Subcutaneous adipose tissue (tissue), 4 donors: ENCODE measurements around the gene THBS2. TPM values are rescaled to one million over a fixed set of nuclear protein-coding genes. Genes with fewer than 3 reads are reported as not detected.

Source experiments
- CTCF ChIP-seq: fragments of 450-650 bp; IDR thresholded peaks from one replicate; pipeline ENCODE4 v1.5.1; 2016; ENCODE audit warnings: low read depth, mild to moderate bottlenecking, control low read depth, antibody characterized with exemption, moderate library complexity
- total RNA-seq, 4 donors: library from RNA; depleted of rRNA; stranded (reverse); fragments of >200 nt; gene quantifications; one replicate each; pipeline ENCODE4 v1.1.0, GENCODE V29; 2016

Gene THBS2
- total RNA-seq, 4 donors from 2014 or later = 43.5 to 97.0 (median 89.0) TPM

- no peak for TF ChIP-seq CTCF
Observed at GRCh38 chr6:169234634-169235033, 19.0 kb downstream of the THBS2 start.

GRCh38 chr6:169233832-169234231, 19.8 kb downstream of the THBS2 start:
- no peak for TF ChIP-seq CTCF

- TF ChIP-seq CTCF = no peak
Observed at GRCh38 chr6:169233181-169233580, 20.5 kb downstream of the THBS2 start.

GRCh38 chr6:169232507-169232931, 21.1 kb downstream of the THBS2 start:
- no peak for TF ChIP-seq CTCF

GRCh38 chr6:169231790-169232506, 21.7 kb downstream of the THBS2 start:
- TF ChIP-seq CTCF = no peak

- TF ChIP-seq CTCF = no peak
Observed at GRCh38 chr6:169230946-169231789, 22.5 kb downstream of the THBS2 start.

- TF ChIP-seq CTCF = no peak
Observed at GRCh38 chr6:169230322-169230665, 23.4 kb downstream of the THBS2 start.
